Measurements from ENCODE around the gene GNAI2. TPM values are rescaled to one million over a fixed set of nuclear protein-coding genes. Genes with fewer than 3 reads are reported as not detected.
A peak's percentile ranks its signal among the peaks of the same experiment; 100 is the strongest.
"Not testable (repeated sequence)": the region's sequence is repeated elsewhere in the genome, so short reads cannot be mapped to it uniquely, and the experiment has no call there.

Gene GNAI2
- total and polyA plus RNA-seq, 2 donors (not counting 3 experiments of a cell fraction or from before 2014, with no cell fraction given): 767 to 1,875 TPM

- POLR2A ChIA-PET: interaction anchor here (1.1 kb wide), 1 partner anchor 19 kb away, joined by 5 read pairs; no protein-coding TSS in a partner anchor
- Histone ChIP-seq H3K4me2 (ENCODE audit: insufficient read depth, low read length) (peak overlapping the region; percentile 60), H2AFZ (ENCODE audit: low read depth, low read length) (peak overlapping the region; percentile 53), H3K4me3 (replicated peaks in 1 of 3; ENCODE audit: insufficient read depth in 1 of 3, low read depth in 1 of 3, low read length in 3 of 3) (peak overlapping the region; percentile 19 to 50 (median 33)), H4K20me1 (replicated peaks; ENCODE audit: control insufficient read depth, extremely low read depth, insufficient read depth, low read length) (no peaks in the 10 kb centered on the region), H3K27me3 (ENCODE audit: control insufficient read depth in 2 of 2, insufficient read depth in 2 of 2, low read length in 2 of 2) (no peaks in the 10 kb centered on the region), H3K9ac (replicated peaks; ENCODE audit: extremely low read depth, insufficient read depth, low read length) (peak overlapping the region; percentile 21), H3K79me2 (ENCODE audit: control insufficient read depth, insufficient read depth, low read length) (peaks cover 2% of the 10 kb centered on the region), H3K36me3 (ENCODE audit: control insufficient read depth in 2 of 2, extremely low read depth in 1 of 2, insufficient read depth in 2 of 2, low read length in 2 of 2) (no peaks in the 10 kb centered on the region), H3K4me1 (ENCODE audit: control insufficient read depth, extremely low read depth, insufficient read depth, low read length) (peaks cover 13% of the 10 kb centered on the region), H3K9me3 (replicated peaks; ENCODE audit: control insufficient read depth, insufficient read depth, low read length) (no peaks in the 10 kb centered on the region), H3K27ac (ENCODE audit: insufficient read depth, low read depth, low read length) (no peak overlapping the region), H3K9me1 (replicated peaks; ENCODE audit: control insufficient read depth, extremely low read depth, insufficient read depth, low read length) (no peaks in the 10 kb centered on the region)
- DNase-seq (ENCODE audit: low read depth, low spot score) (peak; percentile 62), FAIRE-seq (peak; percentile 77)
- intact Hi-C loops (cut with micrococcal nuclease) (loop anchor here (1.0 to 2.0 kb wide), 5 partner anchors 8 to 97 kb away; no protein-coding TSS in a partner anchor), dilution Hi-C loops (cut with MboI; ENCODE audit: extremely low pct_ligation_motif_present, low sequenced_read_pairs) (no loop called here)
- TF ChIP-seq POLR2AphosphoS5 (IDR thresholded peaks at IDR 0.05; ENCODE audit: insufficient read depth, low read depth, low read length) (peak; percentile 81), JUN (IDR thresholded peaks at IDR 0.05; ENCODE audit: borderline replicate concordance, insufficient read depth, insufficient read length, low read depth) (no peak), CTCF (IDR thresholded peaks at IDR 0.05; ENCODE audit: extremely low read depth in 1 of 2, insufficient read depth in 1 of 2, low read depth in 1 of 2, low read length in 2 of 2) (peak; percentile 66 to 76), GATA2 (IDR thresholded peaks at IDR 0.05; ENCODE audit: insufficient read depth, insufficient read length, low read depth, low read length) (no peak), MYC (IDR thresholded peaks at IDR 0.05; ENCODE audit: low read depth, low read length) (no peak), FOS (IDR thresholded peaks at IDR 0.05; ENCODE audit: borderline replicate concordance, insufficient read depth, low read length) (no peak), POLR2A (IDR thresholded peaks at IDR 0.05; ENCODE audit: low read depth, low read length) (peak; percentile 57)
- BruUV-seq (replicated peaks): no TSS peak
- CTCF ChIA-PET: interaction anchor here (0.6 to 10.5 kb wide), 19 partner anchors 8 to 106 kb away, joined by 3 to 314 read pairs (median 14); partner anchors contain the start of genes GNAI2, GNAT1, SEMA3B and SLC38A3
Measured at GRCh38 chr3:50227390-50228183, 8.4 kb upstream of the GNAI2 start.

- H3K4me1 ChIP-seq (ENCODE audit: control insufficient read depth, extremely low read depth, insufficient read depth, low read length): peaks cover 13% of the 10 kb centered on the region
- H3K79me2 ChIP-seq (ENCODE audit: control insufficient read depth, insufficient read depth, low read length); H4K20me1 ChIP-seq (replicated peaks; ENCODE audit: control insufficient read depth, extremely low read depth, insufficient read depth, low read length); H3K27me3 ChIP-seq (ENCODE audit: control insufficient read depth in 2 of 2, insufficient read depth in 2 of 2, low read length in 2 of 2); H3K4me3 ChIP-seq (replicated peaks in 1 of 3; ENCODE audit: insufficient read depth in 1 of 3, low read depth in 1 of 3, low read length in 3 of 3); H2AFZ ChIP-seq (ENCODE audit: low read depth, low read length); intact Hi-C loops (cut with micrococcal nuclease); dilution Hi-C loops (cut with MboI; ENCODE audit: extremely low pct_ligation_motif_present, low sequenced_read_pairs); FAIRE-seq; H3K9me3 ChIP-seq (replicated peaks; ENCODE audit: control insufficient read depth, insufficient read depth, low read length); H3K36me3 ChIP-seq (ENCODE audit: control insufficient read depth in 2 of 2, extremely low read depth in 1 of 2, insufficient read depth in 2 of 2, low read length in 2 of 2); H3K9me1 ChIP-seq (replicated peaks; ENCODE audit: control insufficient read depth, extremely low read depth, insufficient read depth, low read length); BruUV-seq (replicated peaks); H3K4me2 ChIP-seq (ENCODE audit: insufficient read depth, low read length); H3K27ac ChIP-seq (ENCODE audit: insufficient read depth, low read depth, low read length); DNase-seq (ENCODE audit: low read depth, low spot score); H3K9ac ChIP-seq (replicated peaks; ENCODE audit: extremely low read depth, insufficient read depth, low read length): not testable (repeated sequence)
- POLR2A ChIA-PET: interaction anchor here (1.1 kb wide), 1 partner anchor 18 kb away, joined by 5 read pairs; no protein-coding TSS in a partner anchor
- CTCF ChIA-PET: interaction anchor here (0.8 to 10.5 kb wide), 11 partner anchors 7 to 96 kb away, joined by 3 to 314 read pairs (median 30); partner anchors contain the start of genes GNAI2, GNAT1 and SEMA3B
Measured at GRCh38 chr3:50228184-50228763, 7.7 kb upstream of the GNAI2 start.

All from endothelial cell of umbilical vein (primary cell).